HCT116 (cell line): Measurements from ENCODE around the gene HPN. TPM values are rescaled to one million over a fixed set of nuclear protein-coding genes. Genes with fewer than 3 reads are reported as not detected.

Experiments
- ATAC-seq: fragments of 200-7000 bp; cut with Tn5 transposase; 2 replicates; pipeline ENCODE4 v1.9.1; 2020; ENCODE audit warnings: mild to moderate bottlenecking, moderate library complexity
- BruUV-seq: library from RNA; stranded (reverse); fragments of 400-500 nt; replicated peaks from 2 replicates; lab custom pipeline; 2021; lab: Mats Ljungman, UMichigan
- CTCF ChIA-PET: fragments of 300-600 bp; sonication (Branson Sonifier 250); formaldehyde crosslinking; loops from one replicate; lab custom pipeline; 2021; ENCODE audit warnings: antibody characterized with exemption; lab: Charles Lee
- POLR2A ChIA-PET: fragments of 300-600, 350-600 bp; sonication (Branson Sonifier 250); formaldehyde crosslinking; loops from one replicate; lab custom pipeline; 2021; ENCODE audit warnings: antibody characterized with exemption; lab: Charles Lee
- RAD21 ChIA-PET, 2 experiments: fragments of 300-600 bp; sonication (Branson Sonifier 250); formaldehyde crosslinking; loops; one replicate each; lab custom pipeline; 2023; ENCODE audit warnings: low total read pairs in 2 of 2; ENCODE audit not compliant: uncharacterized antibody in 2 of 2, unreplicated experiment in 2 of 2, low non-redundant PET in 1 of 2; lab: Charles Lee
- DNase-seq: peaks from one replicate; pipeline ENCODE4 v3.0.0-alpha.2; 2010; ENCODE audit warnings: low read depth, low spot score
- H2AFZ ChIP-seq: fragments of 200-600 bp; shearing (Covaris generic), sonication (generic); 2 replicates; pipeline ENCODE4 v1.6.1; 2017; ENCODE audit warnings: low read depth, mixed run types, mixed read lengths, antibody characterized with exemption, low read length; ENCODE audit not compliant: poor library complexity, severe bottlenecking
- H3K27ac ChIP-seq: 2 replicates; pipeline ENCODE4 v1.5.1; 2012; ENCODE audit warnings: low read depth, low read length
- H3K27me3 ChIP-seq: fragments of 200-600 bp; sonication (generic); 2 replicates; pipeline ENCODE4 v1.6.1; 2016; ENCODE audit warnings: mixed run types, low read length, mixed read lengths; ENCODE audit not compliant: insufficient read depth
- H3K36me3 ChIP-seq, 2 experiments: fragments of 200-500 bp in 1 of 2; fragments of 200-600 bp in 1 of 2; sonication (Bioruptor generic) in 1 of 2; sonication (generic) in 1 of 2; 2 replicates each; pipeline versions ENCODE4 v1.5.1 to v1.6.1; 2014 to 2016; ENCODE audit warnings: low read length in 2 of 2, inconsistent platforms in 1 of 2, mixed read lengths in 1 of 2, mixed run types in 1 of 2; ENCODE audit not compliant: insufficient read depth in 2 of 2, control insufficient read depth in 1 of 2
- H3K4me1 ChIP-seq, 2 experiments: fragments of 200-600 bp in 1 of 2; sonication (generic) in 1 of 2; 2 replicates each; pipeline versions ENCODE4 v1.5.1 to v1.6.1; 2012 to 2017; ENCODE audit warnings: low read length in 2 of 2, inconsistent platforms in 1 of 2, mild to moderate bottlenecking in 1 of 2, mixed read lengths in 1 of 2, mixed run types in 1 of 2, moderate library complexity in 1 of 2; ENCODE audit not compliant: insufficient read depth in 2 of 2, control insufficient read depth in 1 of 2
- H3K4me2 ChIP-seq: fragments of 200-600 bp; sonication (generic); 2 replicates; pipeline ENCODE4 v1.6.1; 2017; ENCODE audit warnings: mixed run types, low read length, mixed read lengths
- H3K4me3 ChIP-seq, 2 experiments: fragments of 200-600 bp in 1 of 2; sonication (generic) in 1 of 2; replicated peaks in 1 of 2; 2 replicates each; pipeline ENCODE4 v1.5.1; 2011 to 2016; ENCODE audit warnings: low read length in 2 of 2, control low read depth in 1 of 2, low read depth in 1 of 2, mild to moderate bottlenecking in 1 of 2, mixed read lengths in 1 of 2, mixed run types in 1 of 2
- H3K79me2 ChIP-seq: fragments of 200-600 bp; sonication (generic); 2 replicates; pipeline ENCODE4 v1.6.1; 2017; ENCODE audit warnings: mild to moderate bottlenecking, mixed run types, low read length, moderate library complexity, mixed read lengths; ENCODE audit not compliant: insufficient read depth
- H3K9ac ChIP-seq: fragments of 200-600 bp; sonication (generic); 2 replicates; pipeline ENCODE4 v1.6.1; 2016; ENCODE audit warnings: low read length, mixed read lengths
- H3K9me2 ChIP-seq: fragments of 200-600 bp; sonication (generic), shearing (Covaris generic); 2 replicates; pipeline ENCODE4 v1.6.1; 2017; ENCODE audit warnings: mixed run types, mild to moderate bottlenecking, moderate library complexity; ENCODE audit not compliant: insufficient read depth
- H3K9me3 ChIP-seq, 2 experiments: fragments of 200-500 bp in 1 of 2; fragments of 200-600 bp in 1 of 2; sonication (Bioruptor generic) in 1 of 2; sonication (generic) in 1 of 2; 2 replicates each; pipeline ENCODE4 v1.6.1; 2014 to 2017; ENCODE audit warnings: low read length in 2 of 2, mixed read lengths in 2 of 2, inconsistent platforms in 1 of 2, low read depth in 1 of 2, mild to moderate bottlenecking in 1 of 2, mixed run types in 1 of 2, moderate library complexity in 1 of 2; ENCODE audit not compliant: control insufficient read depth in 1 of 2, insufficient read depth in 1 of 2
- H4K20me1 ChIP-seq: fragments of 200-600 bp; sonication (generic), shearing (Covaris generic); 2 replicates; pipeline ENCODE4 v1.6.1; 2017; ENCODE audit warnings: mixed run types, mild to moderate bottlenecking, moderate library complexity; ENCODE audit not compliant: insufficient read depth
- ATF3 ChIP-seq: IDR thresholded peaks from 2 replicates; pipeline ENCODE4 v1.6.1; 2012
- CEBPB ChIP-seq: IDR thresholded peaks from 2 replicates; pipeline ENCODE4 v1.6.1; 2012; ENCODE audit warnings: low read depth
- EGR1 ChIP-seq: IDR thresholded peaks from 2 replicates; pipeline ENCODE4 v1.6.1; 2012; ENCODE audit warnings: low read depth
- EZH2phosphoT487 ChIP-seq: fragments of 200-600 bp; IDR thresholded peaks from 2 replicates; pipeline ENCODE4 v1.6.1; 2018; ENCODE audit warnings: antibody characterized with exemption, borderline replicate concordance
- FOSL1 ChIP-seq: IDR thresholded peaks from 2 replicates; pipeline ENCODE4 v1.6.1; 2012; ENCODE audit warnings: low read depth
- MAX ChIP-seq: IDR thresholded peaks from 2 replicates; pipeline ENCODE4 v1.6.1; 2012
- RAD21 ChIP-seq: IDR thresholded peaks from 2 replicates; pipeline ENCODE4 v1.6.1; 2012; ENCODE audit warnings: low read depth, mild to moderate bottlenecking
- SIN3A ChIP-seq: IDR thresholded peaks from 2 replicates; pipeline ENCODE4 v1.6.1; 2012; ENCODE audit warnings: low read depth
- SP1 ChIP-seq: IDR thresholded peaks from 2 replicates; pipeline ENCODE4 v1.6.1; 2012; ENCODE audit warnings: low read depth
- SRF ChIP-seq: IDR thresholded peaks from 2 replicates; pipeline ENCODE4 v1.6.1; 2012; ENCODE audit warnings: low read depth
- TCF7L2 ChIP-seq: IDR thresholded peaks from 2 replicates; pipeline ENCODE4 v1.7.0; 2011; ENCODE audit warnings: borderline replicate concordance, inconsistent platforms; ENCODE audit not compliant: insufficient read depth, insufficient read length; ENCODE audit errors: extremely low read depth
- YY1 ChIP-seq: IDR thresholded peaks from 2 replicates; pipeline ENCODE4 v1.6.1; 2011; ENCODE audit warnings: low read length, low read depth, moderate library complexity, mild to moderate bottlenecking; ENCODE audit not compliant: insufficient replicate concordance; ENCODE audit errors: extremely low read depth
- ZFX ChIP-seq: fragments of 450-650 bp; IDR thresholded peaks from 2 replicates; pipeline ENCODE4 v1.6.1; 2017
- ZNF274 ChIP-seq: fragments of 200-500 bp; sonication (Bioruptor generic); IDR thresholded peaks from 2 replicates; pipeline ENCODE4 v1.6.1; 2014; ENCODE audit warnings: mild to moderate bottlenecking, low read depth, low read length, inconsistent platforms
- intact Hi-C: fragments of 100-400 bp; cut with micrococcal nuclease; formaldehyde crosslinking; loops from 2 replicates; pipeline ENCODE4 v1.10.0; 2022
- total RNA-seq: library from RNA; stranded (reverse); gene quantifications from one replicate; pipeline ENCODE4 v1.2.1, GENCODE V29; 2021; ENCODE audit not compliant: unreplicated experiment
- TF ChIP-seq, protein P1 (sequence below): IDR thresholded peaks from 2 replicates; pipeline ENCODE4 v1.6.1; 2011; ENCODE audit warnings: mild to moderate bottlenecking, low read length, moderate library complexity; ENCODE audit not compliant: insufficient replicate concordance; ENCODE audit errors: extremely low read depth
- TF ChIP-seq, protein P2 (sequence below), 3 experiments: fragments of 200-600 bp in 1 of 3; sonication (generic) in 1 of 3; IDR thresholded peaks in 2 of 3; conservative IDR thresholded peaks in 1 of 3; 2 replicates each; pipeline ENCODE4 v1.5.1; 2012 to 2017; ENCODE audit warnings: low read depth in 2 of 3, low read length in 2 of 3, antibody characterized with exemption in 1 of 3, borderline replicate concordance in 1 of 3, control low read depth in 1 of 3, mild to moderate bottlenecking in 1 of 3, mixed read lengths in 1 of 3, mixed run types in 1 of 3, moderate library complexity in 1 of 3; ENCODE audit not compliant: insufficient read depth in 1 of 3

HPN gene
- total RNA-seq, 1 experiment from 2014 or later, result 0.32 TPM

GRCh38 chr19:35075202-35076025 lies 33.9 kb downstream of the HPN start:
- no peak for TF ChIP-seq SRF
- TF ChIP-seq SIN3A, result no peak
- TF ChIP-seq ATF3, result no peak
- no peak for TF ChIP-seq YY1
- no peaks in the 10 kb centered on the region for H3K36me3 ChIP-seq
- H3K27me3 ChIP-seq, result no peaks in the 10 kb centered on the region
- no peak overlapping the region for H3K4me2 ChIP-seq
- H3K9me3 ChIP-seq, result peaks cover 0 to 4% of the 10 kb centered on the region in 2 experiments; a peak in 1 of 4 replicates
- H3K79me2 ChIP-seq, result no peaks in the 10 kb centered on the region
- H3K9ac ChIP-seq, result no peak overlapping the region
- RAD21 ChIA-PET, result no interaction called here
- POLR2A ChIA-PET, result no interaction called here
- H3K9me2 ChIP-seq, result no peaks in the 10 kb centered on the region
- ATAC-seq (no peak), DNase-seq (no peak)
- CTCF ChIA-PET, result no interaction called here
- BruUV-seq, result no TSS peak
- no peak overlapping the region for H3K27ac ChIP-seq
- H2AFZ ChIP-seq, result no peak overlapping the region
- no peak overlapping the region for H3K4me3 ChIP-seq
- H4K20me1 ChIP-seq, result no peaks in the 10 kb centered on the region
- no peaks in the 10 kb centered on the region for H3K4me1 ChIP-seq
- intact Hi-C loops, result no loop called here

- no peaks in the 10 kb centered on the region for H3K36me3 ChIP-seq
- ChIA-PET POLR2A (no interaction called here), RAD21 (no interaction called here), CTCF (no interaction called here)
- no peaks in the 10 kb centered on the region for H4K20me1 ChIP-seq
- H2AFZ ChIP-seq, result no peak overlapping the region
- intact Hi-C loops, result no loop called here
- H3K9ac ChIP-seq, result no peak overlapping the region
- H3K4me2 ChIP-seq, result no peak overlapping the region
- no peak overlapping the region for H3K27ac ChIP-seq
- H3K9me2 ChIP-seq, result no peaks in the 10 kb centered on the region
- no peaks in the 10 kb centered on the region for H3K9me3 ChIP-seq
- H3K4me1 ChIP-seq, result no peaks in the 10 kb centered on the region
- no peaks in the 10 kb centered on the region for H3K27me3 ChIP-seq
- ATAC-seq (no peak), DNase-seq (no peak)
- H3K4me3 ChIP-seq, result no peak overlapping the region
- BruUV-seq, result no TSS peak
- no peaks in the 10 kb centered on the region for H3K79me2 ChIP-seq
- TF ChIP-seq ZNF274 (no peak), FOSL1 (no peak), EGR1 (no peak), CEBPB (no peak), TCF7L2 (no peak), EZH2phosphoT487 (no peak), YY1 (no peak), SP1 (no peak), RAD21 (no peak), SRF (no peak), ZFX (no peak), SIN3A (no peak), MAX (no peak)
- TF ChIP-seq, protein P1, sequence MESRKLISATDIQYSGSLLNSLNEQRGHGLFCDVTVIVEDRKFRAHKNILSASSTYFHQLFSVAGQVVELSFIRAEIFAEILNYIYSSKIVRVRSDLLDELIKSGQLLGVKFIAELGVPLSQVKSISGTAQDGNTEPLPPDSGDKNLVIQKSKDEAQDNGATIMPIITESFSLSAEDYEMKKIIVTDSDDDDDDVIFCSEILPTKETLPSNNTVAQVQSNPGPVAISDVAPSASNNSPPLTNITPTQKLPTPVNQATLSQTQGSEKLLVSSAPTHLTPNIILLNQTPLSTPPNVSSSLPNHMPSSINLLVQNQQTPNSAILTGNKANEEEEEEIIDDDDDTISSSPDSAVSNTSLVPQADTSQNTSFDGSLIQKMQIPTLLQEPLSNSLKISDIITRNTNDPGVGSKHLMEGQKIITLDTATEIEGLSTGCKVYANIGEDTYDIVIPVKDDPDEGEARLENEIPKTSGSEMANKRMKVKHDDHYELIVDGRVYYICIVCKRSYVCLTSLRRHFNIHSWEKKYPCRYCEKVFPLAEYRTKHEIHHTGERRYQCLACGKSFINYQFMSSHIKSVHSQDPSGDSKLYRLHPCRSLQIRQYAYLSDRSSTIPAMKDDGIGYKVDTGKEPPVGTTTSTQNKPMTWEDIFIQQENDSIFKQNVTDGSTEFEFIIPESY, result no peak
- TF ChIP-seq, protein P2, sequence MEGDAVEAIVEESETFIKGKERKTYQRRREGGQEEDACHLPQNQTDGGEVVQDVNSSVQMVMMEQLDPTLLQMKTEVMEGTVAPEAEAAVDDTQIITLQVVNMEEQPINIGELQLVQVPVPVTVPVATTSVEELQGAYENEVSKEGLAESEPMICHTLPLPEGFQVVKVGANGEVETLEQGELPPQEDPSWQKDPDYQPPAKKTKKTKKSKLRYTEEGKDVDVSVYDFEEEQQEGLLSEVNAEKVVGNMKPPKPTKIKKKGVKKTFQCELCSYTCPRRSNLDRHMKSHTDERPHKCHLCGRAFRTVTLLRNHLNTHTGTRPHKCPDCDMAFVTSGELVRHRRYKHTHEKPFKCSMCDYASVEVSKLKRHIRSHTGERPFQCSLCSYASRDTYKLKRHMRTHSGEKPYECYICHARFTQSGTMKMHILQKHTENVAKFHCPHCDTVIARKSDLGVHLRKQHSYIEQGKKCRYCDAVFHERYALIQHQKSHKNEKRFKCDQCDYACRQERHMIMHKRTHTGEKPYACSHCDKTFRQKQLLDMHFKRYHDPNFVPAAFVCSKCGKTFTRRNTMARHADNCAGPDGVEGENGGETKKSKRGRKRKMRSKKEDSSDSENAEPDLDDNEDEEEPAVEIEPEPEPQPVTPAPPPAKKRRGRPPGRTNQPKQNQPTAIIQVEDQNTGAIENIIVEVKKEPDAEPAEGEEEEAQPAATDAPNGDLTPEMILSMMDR (IDR thresholded peaks at IDR 0.05 in 2 of 3, conservative IDR thresholded peaks at IDR 0.05 in 1 of 3; ENCODE audit: borderline replicate concordance in 1 of 3, insufficient read depth in 1 of 3, low read depth in 2 of 3, low read length in 2 of 3), result no peak
Measured at GRCh38 chr19:35076026-35076370, 34.5 kb downstream of the HPN start.
